Measurements from ENCODE around the gene SLC19A1.

Gene SLC19A1

GRCh38 chr21:45453308-45453950 is 88.8 kb downstream of the SLC19A1 start:
- H3K23ac ChIP-seq (ENCODE audit: low read length): no peak overlapping the region
- peaks cover 28% of the 10 kb centered on the region for H3K79me1 ChIP-seq (ENCODE audit: low read length)
- H3K36me3 ChIP-seq (ENCODE audit: control insufficient read depth, insufficient read depth, low read length): no peaks in the 10 kb centered on the region
- H3K4me3 ChIP-seq (ENCODE audit: low read length): no peak overlapping the region
- WGBS (ENCODE audit: extremely low coverage, insufficient coverage, low lambda C conversion rate): no CpG with 5 or more reads among the region's 13 CpGs
- H3K4me1 ChIP-seq (ENCODE audit: control insufficient read depth, low read depth, low read length): no peaks in the 10 kb centered on the region
- H2BK120ac ChIP-seq (ENCODE audit: low read depth, low read length): no peak overlapping the region
- H3K79me2 ChIP-seq (ENCODE audit: control insufficient read depth, insufficient read depth, low read length): peaks cover 43% of the 10 kb centered on the region
- H2BK5ac ChIP-seq (ENCODE audit: low read length): no peak overlapping the region
- H3K9ac ChIP-seq (ENCODE audit: low read length): no peak overlapping the region
- H2AK5ac ChIP-seq (ENCODE audit: low read length): no peak overlapping the region
- H3K18ac ChIP-seq (ENCODE audit: low read length): no peak overlapping the region
- no peak overlapping the region for H2BK15ac ChIP-seq (replicated peaks; ENCODE audit: low read depth)
- no peak overlapping the region for H3K27ac ChIP-seq (ENCODE audit: low read depth, low read length)
- no peak overlapping the region for H3K56ac ChIP-seq (ENCODE audit: low read length)
- no peaks in the 10 kb centered on the region for H3K27me3 ChIP-seq (ENCODE audit: insufficient read depth, low read length, poor library complexity)
- H3K4ac ChIP-seq (ENCODE audit: low read depth, low read length): no peak overlapping the region
- H3K4me2 ChIP-seq (ENCODE audit: low read length): no peak overlapping the region
- no peak for DNase-seq
- H4K5ac ChIP-seq (ENCODE audit: low read length): no peak overlapping the region
- H4K8ac ChIP-seq (ENCODE audit: low read depth, low read length): no peak overlapping the region

GRCh38 chr21:45452696-45453307 is 89.4 kb downstream of the SLC19A1 start:
- Histone ChIP-seq H3K18ac (ENCODE audit: low read length) (no peak overlapping the region), H3K79me1 (ENCODE audit: low read length) (peaks cover 32% of the 10 kb centered on the region), H3K4ac (ENCODE audit: low read depth, low read length) (no peak overlapping the region), H4K8ac (ENCODE audit: low read depth, low read length) (no peak overlapping the region), H3K4me2 (ENCODE audit: low read length) (no peak overlapping the region), H3K36me3 (ENCODE audit: control insufficient read depth, insufficient read depth, low read length) (peaks cover 3% of the 10 kb centered on the region), H2BK15ac (replicated peaks; ENCODE audit: low read depth) (no peak overlapping the region), H2BK120ac (ENCODE audit: low read depth, low read length) (no peak overlapping the region), H4K5ac (ENCODE audit: low read length) (no peak overlapping the region), H3K79me2 (ENCODE audit: control insufficient read depth, insufficient read depth, low read length) (peaks cover 49% of the 10 kb centered on the region), H3K27me3 (ENCODE audit: insufficient read depth, low read length, poor library complexity) (no peaks in the 10 kb centered on the region), H3K23ac (ENCODE audit: low read length) (no peak overlapping the region), H3K56ac (ENCODE audit: low read length) (no peak overlapping the region), H3K4me3 (ENCODE audit: low read length) (no peak overlapping the region), H3K4me1 (ENCODE audit: control insufficient read depth, low read depth, low read length) (no peaks in the 10 kb centered on the region), H2BK5ac (ENCODE audit: low read length) (no peak overlapping the region), H3K27ac (ENCODE audit: low read depth, low read length) (no peak overlapping the region), H2AK5ac (ENCODE audit: low read length) (no peak overlapping the region), H3K9ac (ENCODE audit: low read length) (no peak overlapping the region)
- no peak for DNase-seq
- no CpG with 5 or more reads among the region's 7 CpGs for WGBS (ENCODE audit: extremely low coverage, insufficient coverage, low lambda C conversion rate)

- Histone ChIP-seq H3K18ac (ENCODE audit: low read length) (no peak overlapping the region), H2BK120ac (ENCODE audit: low read depth, low read length) (no peak overlapping the region), H3K9ac (ENCODE audit: low read length) (no peak overlapping the region), H3K36me3 (ENCODE audit: control insufficient read depth, insufficient read depth, low read length) (peaks cover 3% of the 10 kb centered on the region), H3K79me1 (ENCODE audit: low read length) (peaks cover 28% of the 10 kb centered on the region), H3K27ac (ENCODE audit: low read depth, low read length) (no peak overlapping the region), H2BK5ac (ENCODE audit: low read length) (no peak overlapping the region), H2BK15ac (replicated peaks; ENCODE audit: low read depth) (no peak overlapping the region), H3K4me2 (ENCODE audit: low read length) (no peak overlapping the region), H4K8ac (ENCODE audit: low read depth, low read length) (no peak overlapping the region), H2AK5ac (ENCODE audit: low read length) (no peak overlapping the region), H3K4me1 (ENCODE audit: control insufficient read depth, low read depth, low read length) (no peaks in the 10 kb centered on the region), H3K56ac (ENCODE audit: low read length) (no peak overlapping the region), H3K27me3 (ENCODE audit: insufficient read depth, low read length, poor library complexity) (no peaks in the 10 kb centered on the region), H3K23ac (ENCODE audit: low read length) (no peak overlapping the region), H3K79me2 (ENCODE audit: control insufficient read depth, insufficient read depth, low read length) (peaks cover 47% of the 10 kb centered on the region), H4K5ac (ENCODE audit: low read length) (no peak overlapping the region), H3K4me3 (ENCODE audit: low read length) (no peak overlapping the region), H3K4ac (ENCODE audit: low read depth, low read length) (no peak overlapping the region)
- WGBS (ENCODE audit: extremely low coverage, insufficient coverage, low lambda C conversion rate): no CpG with 5 or more reads among the region's 12 CpGs
- no peak for DNase-seq
These were observed 90.5 kb downstream of the SLC19A1 start for GRCh38 chr21:45451771-45452182.

GRCh38 chr21:45451091-45451740 is 91.0 kb downstream of the SLC19A1 start:
- no peak overlapping the region for H2AK5ac ChIP-seq (ENCODE audit: low read length)
- H3K23ac ChIP-seq (ENCODE audit: low read length): no peak overlapping the region
- peaks cover 3% of the 10 kb centered on the region for H3K36me3 ChIP-seq (ENCODE audit: control insufficient read depth, insufficient read depth, low read length)
- H3K27me3 ChIP-seq (ENCODE audit: insufficient read depth, low read length, poor library complexity): no peaks in the 10 kb centered on the region
- no peak overlapping the region for H3K56ac ChIP-seq (ENCODE audit: low read length)
- H3K9ac ChIP-seq (ENCODE audit: low read length): no peak overlapping the region
- peaks cover 28% of the 10 kb centered on the region for H3K79me1 ChIP-seq (ENCODE audit: low read length)
- no peak for DNase-seq
- H3K4me3 ChIP-seq (ENCODE audit: low read length): no peak overlapping the region
- H2BK120ac ChIP-seq (ENCODE audit: low read depth, low read length): no peak overlapping the region
- peaks cover 48% of the 10 kb centered on the region for H3K79me2 ChIP-seq (ENCODE audit: control insufficient read depth, insufficient read depth, low read length)
- no peak overlapping the region for H3K27ac ChIP-seq (ENCODE audit: low read depth, low read length)
- no peaks in the 10 kb centered on the region for H3K4me1 ChIP-seq (ENCODE audit: control insufficient read depth, low read depth, low read length)
- no peak overlapping the region for H4K8ac ChIP-seq (ENCODE audit: low read depth, low read length)
- no peak overlapping the region for H3K18ac ChIP-seq (ENCODE audit: low read length)
- no CpG with 5 or more reads among the region's 20 CpGs for WGBS (ENCODE audit: extremely low coverage, insufficient coverage, low lambda C conversion rate)
- no peak overlapping the region for H3K4me2 ChIP-seq (ENCODE audit: low read length)
- no peak overlapping the region for H2BK5ac ChIP-seq (ENCODE audit: low read length)
- H4K5ac ChIP-seq (ENCODE audit: low read length): no peak overlapping the region
- no peak overlapping the region for H3K4ac ChIP-seq (ENCODE audit: low read depth, low read length)
- H2BK15ac ChIP-seq (replicated peaks; ENCODE audit: low read depth): no peak overlapping the region

DNA sequence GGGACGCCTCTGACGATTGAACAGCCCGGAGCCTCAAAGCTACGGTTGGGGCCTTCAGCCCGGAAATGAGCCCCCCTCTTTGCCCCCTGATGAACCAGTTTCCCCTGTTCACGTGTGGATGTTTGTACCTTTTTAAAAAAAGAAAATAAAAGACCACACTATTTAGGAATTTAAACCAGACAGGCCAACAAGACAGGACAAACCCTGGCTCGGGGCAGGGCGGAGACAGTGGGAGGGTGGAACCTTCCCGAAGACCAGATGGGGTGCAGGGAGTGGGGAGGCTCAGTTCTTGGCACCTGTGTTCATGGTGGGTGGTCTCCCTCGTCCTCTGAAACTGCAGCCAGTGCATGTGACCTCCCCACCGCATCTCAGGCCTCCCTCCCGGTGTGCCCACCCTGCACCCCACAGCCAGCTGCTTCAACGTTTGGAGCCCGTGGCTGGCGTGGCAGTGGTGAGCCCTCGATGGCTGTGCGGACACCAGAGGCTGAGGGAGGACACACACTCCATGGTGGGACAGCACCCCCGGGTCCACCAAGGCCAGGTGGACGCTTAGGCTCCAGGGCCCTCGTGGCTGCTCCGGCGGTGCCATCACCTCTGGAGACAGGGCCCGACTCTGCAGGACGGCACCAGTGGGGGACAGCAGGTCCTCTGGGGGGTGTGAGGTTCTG is 91.7 kb downstream of the SLC19A1 start:
- DNase-seq: no peak
- WGBS (ENCODE audit: extremely low coverage, insufficient coverage, low lambda C conversion rate): no CpG with 5 or more reads among the region's 24 CpGs

More for the DNA sequence above, 91.7 kb downstream of the SLC19A1 start:
- H2BK5ac ChIP-seq (ENCODE audit: low read length): no peak overlapping the region
- H3K27me3 ChIP-seq (ENCODE audit: insufficient read depth, low read length, poor library complexity): no peaks in the 10 kb centered on the region
- H3K4me2 ChIP-seq (ENCODE audit: low read length): no peak overlapping the region
- H3K27ac ChIP-seq (ENCODE audit: low read depth, low read length): no peak overlapping the region
- no peak overlapping the region for H3K4ac ChIP-seq (ENCODE audit: low read depth, low read length)
- H2BK15ac ChIP-seq (replicated peaks; ENCODE audit: low read depth): no peak overlapping the region
- H3K9ac ChIP-seq (ENCODE audit: low read length): no peak overlapping the region
- H3K4me1 ChIP-seq (ENCODE audit: control insufficient read depth, low read depth, low read length): no peaks in the 10 kb centered on the region
- no peak overlapping the region for H2BK120ac ChIP-seq (ENCODE audit: low read depth, low read length)
- no peak overlapping the region for H3K56ac ChIP-seq (ENCODE audit: low read length)
- peaks cover 50% of the 10 kb centered on the region for H3K79me2 ChIP-seq (ENCODE audit: control insufficient read depth, insufficient read depth, low read length)
- no peak overlapping the region for H3K4me3 ChIP-seq (ENCODE audit: low read length)
- H3K36me3 ChIP-seq (ENCODE audit: control insufficient read depth, insufficient read depth, low read length): peaks cover 3% of the 10 kb centered on the region
- no peak overlapping the region for H3K23ac ChIP-seq (ENCODE audit: low read length)
- no peak overlapping the region for H4K8ac ChIP-seq (ENCODE audit: low read depth, low read length)
- H2AK5ac ChIP-seq (ENCODE audit: low read length): no peak overlapping the region
- no peak overlapping the region for H4K5ac ChIP-seq (ENCODE audit: low read length)
- no peak overlapping the region for H3K18ac ChIP-seq (ENCODE audit: low read length)
- peaks cover 30% of the 10 kb centered on the region for H3K79me1 ChIP-seq (ENCODE audit: low read length)
